Esophagus (tissue), 2 donors: ENCODE data around the gene USP17L26. TPM values are rescaled to one million over a fixed set of nuclear protein-coding genes. Genes with fewer than 3 reads are reported as not detected.
"Not testable (repeated sequence)": the region's sequence is repeated elsewhere in the genome, so short reads cannot be mapped to it uniquely, and the experiment has no call there.

ENCODE experiments used
- H3K27ac ChIP-seq, 2 donors: one replicate each; pipeline ENCODE4 v1.5.1; 2013; ENCODE audit warnings: low read depth in 2 of 2, mild to moderate bottlenecking in 2 of 2, inconsistent platforms in 1 of 2, low read length in 1 of 2, moderate library complexity in 1 of 2
- H3K27me3 ChIP-seq, 2 donors: one replicate each; pipeline ENCODE4 v1.6.1; 2013; ENCODE audit warnings: low read length in 2 of 2, control low read depth in 1 of 2, mild to moderate bottlenecking in 1 of 2; ENCODE audit not compliant: insufficient read depth in 2 of 2, control insufficient read depth in 1 of 2
- H3K36me3 ChIP-seq, 2 donors: one replicate each; pipeline ENCODE4 v1.6.1; 2013; ENCODE audit warnings: low read length in 1 of 2; ENCODE audit not compliant: control insufficient read depth in 2 of 2, insufficient read depth in 2 of 2
- H3K4me1 ChIP-seq, 2 donors: one replicate each; pipeline ENCODE4 v1.6.1; 2013; ENCODE audit warnings: low read length in 1 of 2; ENCODE audit not compliant: control insufficient read depth in 2 of 2, insufficient read depth in 2 of 2
- H3K4me3 ChIP-seq, 2 donors: one replicate each; pipeline ENCODE4 v1.5.1; 2013; ENCODE audit warnings: low read length in 2 of 2, mild to moderate bottlenecking in 2 of 2, low read depth in 1 of 2, moderate library complexity in 1 of 2
- H3K9me3 ChIP-seq, 2 donors: one replicate each; pipeline ENCODE4 v1.6.1; 2013; ENCODE audit warnings: mild to moderate bottlenecking in 2 of 2, low read depth in 1 of 2, low read length in 1 of 2, moderate library complexity in 1 of 2; ENCODE audit not compliant: control insufficient read depth in 2 of 2, insufficient read depth in 1 of 2
- WGBS, 2 donors: extraction: QIAGEN DNeasy Blood & Tissue Kit; methylation state at CpG; one replicate each; pipeline ENCODE4 v1.1.7; 2013; 5-methylcytosine and 5-hydroxymethylcytosine counted together
- polyA plus RNA-seq, 2 donors: library from polyadenylated mRNA; stranded (reverse); fragments of 200-250 nt; gene quantifications; one replicate each; pipeline ENCODE4 v1.2.3, GENCODE V29; 2013
- donor health status: healthy with polysubstance abuse.
- donor health status: Bipolar disorder and iron deficiency.

USP17L26 gene
- polyA plus RNA-seq, 2 donors, result not detected

- not testable (repeated sequence) for H3K27ac ChIP-seq, H3K4me3 ChIP-seq, H3K27me3 ChIP-seq, H3K9me3 ChIP-seq, H3K36me3 ChIP-seq, H3K4me1 ChIP-seq
- 44 to 52% methylated on average over 1 of the region's 1 CpG for WGBS, 2 donors
Measured at GRCh38 chr4:9379881-9380280, 45.4 kb downstream of the USP17L26 start.

GRCh38 chr4:9381012-9381534 lies 46.6 kb downstream of the USP17L26 start:
- H3K4me3 ChIP-seq, result peak overlapping the region in 1 of 2 donors; percentile 9
- not testable (repeated sequence) for H3K9me3 ChIP-seq, H3K27me3 ChIP-seq, H3K4me1 ChIP-seq, H3K36me3 ChIP-seq, H3K27ac ChIP-seq
- WGBS, 2 donors, result 34 to 37% methylated on average over 26 to 36 of the region's 36 CpGs

GRCh38 chr4:9384126-9384525 lies 49.7 kb downstream of the USP17L26 start:
- no peaks in the 10 kb centered on the region for H3K9me3 ChIP-seq
- H3K27ac ChIP-seq, result no peak overlapping the region
- no peaks in the 10 kb centered on the region for H3K36me3 ChIP-seq
- no peaks in the 10 kb centered on the region for H3K27me3 ChIP-seq
- H3K4me3 ChIP-seq, result no peak overlapping the region
- no peaks in the 10 kb centered on the region for H3K4me1 ChIP-seq
- WGBS, 2 donors, result 54 to 84% methylated on average over 1 of the region's 1 CpG

Other genes starting within 250 kb of the USP17L26 start
- not detected for gene FAM90A26, start 164.2 kb upstream of the USP17L26 start, polyA plus RNA-seq
- not detected for gene USP17L10, start 124.0 kb upstream of the USP17L26 start, polyA plus RNA-seq
- gene USP17L11, start 119.3 kb upstream of the USP17L26 start, polyA plus RNA-seq, result not detected
- not detected for gene USP17L12, start 114.5 kb upstream of the USP17L26 start, polyA plus RNA-seq
- gene USP17L13, start 109.8 kb upstream of the USP17L26 start, polyA plus RNA-seq, result not detected
- gene USP17L15, start 100.3 kb upstream of the USP17L26 start, polyA plus RNA-seq, result not detected
- not detected for gene USP17L17, start 90.8 kb upstream of the USP17L26 start, polyA plus RNA-seq
- gene USP17L18, start 86.0 kb upstream of the USP17L26 start, polyA plus RNA-seq, result not detected
- not detected for gene USP17L19, start 81.3 kb upstream of the USP17L26 start, polyA plus RNA-seq
- gene USP17L20, start 76.5 kb upstream of the USP17L26 start, polyA plus RNA-seq, result not detected
- not detected for gene USP17L21, start 71.8 kb upstream of the USP17L26 start, polyA plus RNA-seq
- gene USP17L22, start 67.0 kb upstream of the USP17L26 start, polyA plus RNA-seq, result not detected
- gene USP17L24, start 9.5 kb upstream of the USP17L26 start, polyA plus RNA-seq, result not detected
- not detected for gene USP17L25, start 4.7 kb upstream of the USP17L26 start, polyA plus RNA-seq
- gene USP17L5, start 4.7 kb downstream of the USP17L26 start, polyA plus RNA-seq, result not detected
- gene USP17L27, start 9.5 kb downstream of the USP17L26 start, polyA plus RNA-seq, result not detected
- gene USP17L28, start 14.2 kb downstream of the USP17L26 start, polyA plus RNA-seq, result not detected
- gene USP17L29, start 19.0 kb downstream of the USP17L26 start, polyA plus RNA-seq, result not detected
- not detected for gene USP17L30, start 28.5 kb downstream of the USP17L26 start, polyA plus RNA-seq
- gene DEFB131A, start 109.8 kb downstream of the USP17L26 start, polyA plus RNA-seq, result not detected